Measurements from ENCODE around the gene BCLAF1.

The BCLAF1 gene

GRCh38 chr6:136290410-136291010 lies 864 bp upstream of the BCLAF1 start:
- no peaks in the 10 kb centered on the region for H3K9me3 ChIP-seq (replicated peaks in 1 of 2; ENCODE audit: control insufficient read depth in 2 of 2, insufficient read depth in 1 of 2, low read depth in 1 of 2, low read length in 2 of 2)
- peak overlapping the region; percentile 89 for H2AFZ ChIP-seq (ENCODE audit: low read length)
- H3K4me3 ChIP-seq (ENCODE audit: low read length in 2 of 2), result peak overlapping the region; percentile 81 to 93
- no peak overlapping the region for H2AK5ac ChIP-seq (ENCODE audit: low read depth, low read length)
- H2BK5ac ChIP-seq (ENCODE audit: low read length), result no peak overlapping the region
- H3K27ac ChIP-seq (replicated peaks; ENCODE audit: low read length), result peak overlapping the region; percentile 83
- no peak overlapping the region for H3K4ac ChIP-seq (ENCODE audit: low read length)
- H3K36me3 ChIP-seq (replicated peaks in 1 of 2; ENCODE audit: control insufficient read depth in 2 of 2, insufficient read depth in 2 of 2, low read length in 2 of 2), result peaks cover 0 to 9% of the 10 kb centered on the region in 2 donors
- no peak overlapping the region for H4K91ac ChIP-seq (ENCODE audit: low read depth, low read length, poor library complexity)
- peaks cover 5% of the 10 kb centered on the region for H3K79me1 ChIP-seq (ENCODE audit: low read depth, low read length)
- peak overlapping the region; percentile 63 for H3K4me2 ChIP-seq (ENCODE audit: insufficient read depth, low read length, poor library complexity, severe bottlenecking)
- WGBS, 2 donors (ENCODE audit: extremely low coverage in 2 of 2, insufficient read length in 2 of 2, insufficient replicate concordance in 1 of 2), result no CpG with 5 or more reads among the region's 22 CpGs
- H4K8ac ChIP-seq (ENCODE audit: low read depth, low read length), result no peak overlapping the region
- peak overlapping the region; percentile 65 for H3K9ac ChIP-seq (ENCODE audit: low read depth, low read length, poor library complexity)
- no peak overlapping the region for H3K18ac ChIP-seq (ENCODE audit: low read length)
- H3K27me3 ChIP-seq (ENCODE audit: control insufficient read depth in 3 of 3, insufficient read depth in 3 of 3, low read depth in 1 of 3, low read length in 3 of 3), result no peaks in the 10 kb centered on the region
- H3K4me1 ChIP-seq (ENCODE audit: control insufficient read depth in 2 of 2, insufficient read depth in 1 of 2, low read depth in 1 of 2, low read length in 2 of 2), result peaks cover 3 to 8% of the 10 kb centered on the region in 2 donors
- H3K14ac ChIP-seq (ENCODE audit: low read length), result no peak overlapping the region
- DNase-seq (ENCODE audit: low spot score), result no peak
- H2BK15ac ChIP-seq (ENCODE audit: low read length), result no peak overlapping the region
- H3K23ac ChIP-seq (ENCODE audit: low read depth, low read length, poor library complexity), result no peak overlapping the region
- H2BK12ac ChIP-seq (ENCODE audit: low read length), result no peak overlapping the region
- H2BK120ac ChIP-seq (ENCODE audit: low read depth, low read length), result no peak overlapping the region

GRCh38 chr6:136289327-136289578 lies 393 bp downstream of the BCLAF1 start:
- H3K36me3 ChIP-seq (replicated peaks in 1 of 2; ENCODE audit: control insufficient read depth in 2 of 2, insufficient read depth in 2 of 2, low read length in 2 of 2), result peaks cover 0 to 9% of the 10 kb centered on the region in 2 donors
- H3K79me1 ChIP-seq (ENCODE audit: low read depth, low read length), result peaks cover 5% of the 10 kb centered on the region
- peak overlapping the region; percentile 23 for H3K4me2 ChIP-seq (ENCODE audit: insufficient read depth, low read length, poor library complexity, severe bottlenecking)
- peak; percentile 91 for DNase-seq (ENCODE audit: low spot score)
- peak overlapping the region; percentile 99 for H3K14ac ChIP-seq (ENCODE audit: low read length)
- H4K91ac ChIP-seq (ENCODE audit: low read depth, low read length, poor library complexity), result peak overlapping the region; percentile 95
- H3K27ac ChIP-seq (replicated peaks; ENCODE audit: low read length), result peak overlapping the region; percentile 97
- H3K23ac ChIP-seq (ENCODE audit: low read depth, low read length, poor library complexity), result peak overlapping the region; percentile 81
- no CpG with 5 or more reads among the region's 34 CpGs for WGBS, 2 donors (ENCODE audit: extremely low coverage in 2 of 2, insufficient read length in 2 of 2, insufficient replicate concordance in 1 of 2)
- peak overlapping the region; percentile 70 for H4K8ac ChIP-seq (ENCODE audit: low read depth, low read length)
- no peak overlapping the region for H2BK120ac ChIP-seq (ENCODE audit: low read depth, low read length)
- peak overlapping the region; percentile 95 for H2AK5ac ChIP-seq (ENCODE audit: low read depth, low read length)
- H2BK15ac ChIP-seq (ENCODE audit: low read length), result peak overlapping the region; percentile 30
- no peak overlapping the region for H2BK12ac ChIP-seq (ENCODE audit: low read length)
- peak overlapping the region; percentile 100 for H3K9ac ChIP-seq (ENCODE audit: low read depth, low read length, poor library complexity)
- H2AFZ ChIP-seq (ENCODE audit: low read length), result peak overlapping the region; percentile 82
- H3K4ac ChIP-seq (ENCODE audit: low read length), result peak overlapping the region; percentile 99
- H3K27me3 ChIP-seq (ENCODE audit: control insufficient read depth in 3 of 3, insufficient read depth in 3 of 3, low read depth in 1 of 3, low read length in 3 of 3), result no peaks in the 10 kb centered on the region
- H2BK5ac ChIP-seq (ENCODE audit: low read length), result peak overlapping the region; percentile 98
- H3K4me1 ChIP-seq (ENCODE audit: control insufficient read depth in 2 of 2, insufficient read depth in 1 of 2, low read depth in 1 of 2, low read length in 2 of 2), result peaks cover 3 to 8% of the 10 kb centered on the region in 2 donors
- no peaks in the 10 kb centered on the region for H3K9me3 ChIP-seq (replicated peaks in 1 of 2; ENCODE audit: control insufficient read depth in 2 of 2, insufficient read depth in 1 of 2, low read depth in 1 of 2, low read length in 2 of 2)
- peak overlapping the region; percentile 100 for H3K18ac ChIP-seq (ENCODE audit: low read length)
- peak overlapping the region; percentile 88 to 93 for H3K4me3 ChIP-seq (ENCODE audit: low read length in 2 of 2)

DNA sequence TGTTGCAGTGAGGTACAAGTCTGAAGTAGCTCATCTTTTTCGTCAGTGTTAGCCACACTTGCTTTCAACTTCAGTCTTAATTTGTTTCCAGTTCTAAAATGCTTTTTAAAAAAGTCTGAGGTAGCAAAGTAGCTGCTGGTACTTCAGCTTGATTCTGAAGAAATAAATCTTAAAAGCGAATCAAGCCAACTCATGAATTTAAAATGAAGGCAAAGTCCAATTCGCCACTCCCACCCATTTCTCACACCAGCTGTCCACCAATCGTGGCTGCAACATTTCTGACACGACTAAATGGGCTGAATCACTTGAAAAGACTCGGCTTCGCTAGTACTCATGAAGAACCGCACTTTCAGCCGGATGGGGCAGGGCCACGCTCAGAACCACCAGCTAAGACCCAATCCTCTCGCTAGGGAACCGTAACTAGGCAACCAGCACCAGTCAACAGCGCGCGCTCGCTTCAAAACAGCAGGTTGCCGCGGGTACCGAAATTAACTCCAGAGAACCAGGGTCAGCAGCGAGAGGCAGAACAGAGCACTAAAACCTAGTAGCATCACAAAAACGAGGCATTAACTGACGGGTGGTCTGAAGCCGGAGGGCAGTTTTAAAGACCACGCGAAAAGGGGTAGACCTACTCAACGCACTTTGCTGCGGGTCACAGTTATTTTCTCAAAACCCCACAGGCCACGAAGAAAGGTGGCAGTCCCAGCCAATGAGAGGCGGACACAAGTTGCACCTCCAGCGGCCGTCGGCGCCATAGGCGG lies 900 bp downstream of the BCLAF1 start:
- no peaks in the 10 kb centered on the region for H3K9me3 ChIP-seq (replicated peaks in 1 of 2; ENCODE audit: control insufficient read depth in 2 of 2, insufficient read depth in 1 of 2, low read depth in 1 of 2, low read length in 2 of 2)
- H2AK5ac ChIP-seq (ENCODE audit: low read depth, low read length), result no peak overlapping the region
- peak overlapping the region; percentile 88 to 93 for H3K4me3 ChIP-seq (ENCODE audit: low read length in 2 of 2)
- no peak overlapping the region for H2BK12ac ChIP-seq (ENCODE audit: low read length)
- H3K14ac ChIP-seq (ENCODE audit: low read length), result no peak overlapping the region
- no peak overlapping the region for H2AFZ ChIP-seq (ENCODE audit: low read length)
- no peak overlapping the region for H2BK15ac ChIP-seq (ENCODE audit: low read length)
- H3K36me3 ChIP-seq (replicated peaks in 1 of 2; ENCODE audit: control insufficient read depth in 2 of 2, insufficient read depth in 2 of 2, low read length in 2 of 2), result peaks cover 0 to 9% of the 10 kb centered on the region in 2 donors
- DNase-seq (ENCODE audit: low spot score), result peak; percentile 65
- peak overlapping the region; percentile 98 for H2BK5ac ChIP-seq (ENCODE audit: low read length)
- peaks cover 3 to 8% of the 10 kb centered on the region in 2 donors for H3K4me1 ChIP-seq (ENCODE audit: control insufficient read depth in 2 of 2, insufficient read depth in 1 of 2, low read depth in 1 of 2, low read length in 2 of 2)
- H4K91ac ChIP-seq (ENCODE audit: low read depth, low read length, poor library complexity), result no peak overlapping the region
- H3K4me2 ChIP-seq (ENCODE audit: insufficient read depth, low read length, poor library complexity, severe bottlenecking), result peak overlapping the region; percentile 39
- no peak overlapping the region for H4K8ac ChIP-seq (ENCODE audit: low read depth, low read length)
- H3K23ac ChIP-seq (ENCODE audit: low read depth, low read length, poor library complexity), result peak overlapping the region; percentile 81
- no CpG with 5 or more reads among the region's 34 CpGs for WGBS, 2 donors (ENCODE audit: extremely low coverage in 2 of 2, insufficient read length in 2 of 2, insufficient replicate concordance in 1 of 2)
- peak overlapping the region; percentile 76 for H3K18ac ChIP-seq (ENCODE audit: low read length)
- H3K79me1 ChIP-seq (ENCODE audit: low read depth, low read length), result peaks cover 5% of the 10 kb centered on the region
- H3K27ac ChIP-seq (replicated peaks; ENCODE audit: low read length), result peak overlapping the region; percentile 97
- H3K27me3 ChIP-seq (ENCODE audit: control insufficient read depth in 3 of 3, insufficient read depth in 3 of 3, low read depth in 1 of 3, low read length in 3 of 3), result no peaks in the 10 kb centered on the region
- H3K9ac ChIP-seq (ENCODE audit: low read depth, low read length, poor library complexity), result peak overlapping the region; percentile 52
- no peak overlapping the region for H3K4ac ChIP-seq (ENCODE audit: low read length)
- H2BK120ac ChIP-seq (ENCODE audit: low read depth, low read length), result no peak overlapping the region

GRCh38 chr6:136284909-136285308 lies 4.7 kb downstream of the BCLAF1 start:
- H3K4me3 ChIP-seq (ENCODE audit: low read length in 2 of 2), result no peak overlapping the region
- no peaks in the 10 kb centered on the region for H3K9me3 ChIP-seq (replicated peaks in 1 of 2; ENCODE audit: control insufficient read depth in 2 of 2, insufficient read depth in 1 of 2, low read depth in 1 of 2, low read length in 2 of 2)
- no peak overlapping the region for H3K4me2 ChIP-seq (ENCODE audit: insufficient read depth, low read length, poor library complexity, severe bottlenecking)
- peaks cover 0 to 45% of the 10 kb centered on the region in 2 donors for H3K36me3 ChIP-seq (replicated peaks in 1 of 2; ENCODE audit: control insufficient read depth in 2 of 2, insufficient read depth in 2 of 2, low read length in 2 of 2)
- no CpG with 5 or more reads among the region's 2 CpGs for WGBS, 2 donors (ENCODE audit: extremely low coverage in 2 of 2, insufficient read length in 2 of 2, insufficient replicate concordance in 1 of 2)
- no peak overlapping the region for H2BK5ac ChIP-seq (ENCODE audit: low read length)
- no peak overlapping the region for H2BK12ac ChIP-seq (ENCODE audit: low read length)
- no peak for DNase-seq (ENCODE audit: low spot score)
- no peak overlapping the region for H3K27ac ChIP-seq (replicated peaks; ENCODE audit: low read length)
- peaks cover 5% of the 10 kb centered on the region for H3K79me1 ChIP-seq (ENCODE audit: low read depth, low read length)
- H3K9ac ChIP-seq (ENCODE audit: low read depth, low read length, poor library complexity), result no peak overlapping the region
- H3K4ac ChIP-seq (ENCODE audit: low read length), result no peak overlapping the region
- H3K23ac ChIP-seq (ENCODE audit: low read depth, low read length, poor library complexity), result no peak overlapping the region
- no peak overlapping the region for H4K91ac ChIP-seq (ENCODE audit: low read depth, low read length, poor library complexity)
- peaks cover 3 to 8% of the 10 kb centered on the region in 2 donors for H3K4me1 ChIP-seq (ENCODE audit: control insufficient read depth in 2 of 2, insufficient read depth in 1 of 2, low read depth in 1 of 2, low read length in 2 of 2)
- no peaks in the 10 kb centered on the region for H3K27me3 ChIP-seq (ENCODE audit: control insufficient read depth in 3 of 3, insufficient read depth in 3 of 3, low read depth in 1 of 3, low read length in 3 of 3)
- no peak overlapping the region for H3K14ac ChIP-seq (ENCODE audit: low read length)
- H2AK5ac ChIP-seq (ENCODE audit: low read depth, low read length), result no peak overlapping the region
- H3K18ac ChIP-seq (ENCODE audit: low read length), result no peak overlapping the region
- H2AFZ ChIP-seq (ENCODE audit: low read length), result no peak overlapping the region
- no peak overlapping the region for H4K8ac ChIP-seq (ENCODE audit: low read depth, low read length)
- no peak overlapping the region for H2BK15ac ChIP-seq (ENCODE audit: low read length)
- H2BK120ac ChIP-seq (ENCODE audit: low read depth, low read length), result no peak overlapping the region

All from neuronal stem cell (in vitro differentiated cells).